ENCODE results near the gene GAREM1.

GAREM1 gene

DNA sequence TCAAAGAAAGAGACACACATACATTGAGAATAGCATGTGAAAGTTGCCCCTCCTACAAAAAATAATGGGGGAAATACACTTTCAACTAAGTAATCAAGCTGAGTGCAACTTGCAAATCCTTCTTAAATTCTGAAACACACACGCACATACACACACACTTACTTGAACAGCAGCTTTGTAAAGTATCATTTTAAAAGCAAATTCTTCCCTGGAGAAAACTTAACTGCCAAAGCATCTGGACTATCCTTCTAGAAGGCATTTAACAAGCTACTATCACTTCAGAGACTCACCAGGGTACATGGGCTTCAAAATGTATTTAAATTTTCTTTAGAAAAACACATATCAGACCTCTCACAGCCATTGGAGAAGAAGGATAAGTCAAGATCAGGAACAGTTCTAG lies 15.3 kb downstream of the GAREM1 start:
- DNase-seq, result no peak

DNA sequence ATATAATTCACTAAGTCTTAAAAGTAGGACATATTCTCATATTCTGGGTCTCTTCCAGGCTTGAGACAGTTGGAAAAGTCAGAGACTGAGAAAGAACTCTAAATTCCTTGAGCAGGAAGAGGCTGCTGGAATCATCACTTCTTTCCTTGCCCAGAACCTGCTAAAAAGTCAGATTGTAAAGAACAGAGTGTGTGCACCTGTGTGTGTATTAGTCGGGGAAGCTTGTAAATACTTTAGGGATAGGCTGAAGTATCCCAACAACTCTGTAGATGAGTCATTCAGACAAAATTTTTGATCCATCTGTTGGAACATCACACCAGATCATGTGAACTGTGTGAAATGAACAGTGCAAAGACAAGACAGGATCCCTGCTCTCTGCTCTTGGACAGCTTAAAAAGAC lies 16.1 kb downstream of the GAREM1 start:
- no peak for DNase-seq

DNA sequence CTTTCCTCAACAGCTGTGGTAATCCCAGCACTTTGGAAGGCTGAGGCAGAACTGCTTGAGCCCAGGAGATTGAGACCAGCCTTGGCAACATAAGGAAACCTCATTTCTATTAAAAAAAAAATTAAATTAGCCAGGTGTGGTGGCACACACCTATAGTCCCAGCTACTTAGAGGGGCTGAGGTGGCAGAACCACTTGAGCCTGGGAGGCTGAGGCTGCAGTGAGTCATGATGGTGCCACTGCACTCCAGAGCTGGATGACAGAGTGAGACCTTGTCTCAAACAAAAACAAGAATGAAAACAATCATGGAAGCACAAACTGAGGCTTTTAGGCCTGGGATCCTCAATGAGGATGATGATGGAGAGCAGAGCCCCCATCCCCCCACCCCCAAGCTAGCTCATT lies 19.8 kb downstream of the GAREM1 start:
- DNase-seq, result no peak

DNA sequence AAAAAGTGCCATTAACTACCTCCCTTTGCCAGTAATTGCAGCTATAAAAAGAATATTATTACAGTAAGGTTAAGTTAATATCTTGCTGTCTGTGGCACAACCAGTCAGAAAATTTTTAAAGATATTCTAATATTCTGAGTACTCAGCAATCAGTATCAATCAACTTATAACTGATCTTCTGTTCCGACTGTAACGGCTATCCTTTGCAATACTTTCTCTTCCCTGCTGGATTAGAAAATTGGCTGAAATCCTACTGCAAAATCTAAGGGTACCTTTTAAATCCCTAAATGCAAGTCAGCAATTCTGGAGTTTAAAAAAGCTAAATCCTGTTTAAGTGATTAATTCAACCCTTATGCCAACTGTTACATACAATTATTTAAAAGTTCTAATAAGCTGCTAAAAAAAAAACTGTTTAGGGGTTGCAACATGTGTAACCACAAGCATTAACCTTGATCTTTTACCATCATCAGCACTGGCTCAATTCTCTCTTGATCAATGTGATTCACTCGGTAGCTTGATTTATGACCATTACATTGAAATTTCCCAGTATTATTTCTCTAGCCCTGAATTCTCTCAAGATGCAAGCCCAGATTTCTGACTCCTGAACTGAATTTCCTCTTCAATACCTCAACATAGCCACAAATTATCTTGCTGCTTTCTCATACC lies 20.5 kb downstream of the GAREM1 start:
- no peak for DNase-seq

DNA sequence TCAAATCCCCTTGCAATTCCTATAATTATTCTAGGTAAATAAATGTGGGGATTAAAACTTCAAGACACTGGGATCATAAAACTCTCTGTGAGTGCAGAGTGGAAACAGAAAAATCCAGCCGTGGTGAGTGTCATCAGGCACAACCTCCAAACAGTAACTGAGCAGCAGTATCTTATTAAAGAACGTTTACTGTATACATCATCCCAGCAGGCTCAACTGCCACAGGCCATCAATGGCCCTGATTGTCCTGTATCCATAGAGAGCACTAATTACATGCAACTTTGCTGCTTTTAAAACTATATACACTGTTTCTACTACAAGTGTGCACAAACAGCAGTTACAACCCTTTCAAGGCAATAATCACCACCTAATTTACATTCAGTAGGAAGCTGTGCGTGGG lies 23.9 kb downstream of the GAREM1 start:
- DNase-seq, result no peak

DNA sequence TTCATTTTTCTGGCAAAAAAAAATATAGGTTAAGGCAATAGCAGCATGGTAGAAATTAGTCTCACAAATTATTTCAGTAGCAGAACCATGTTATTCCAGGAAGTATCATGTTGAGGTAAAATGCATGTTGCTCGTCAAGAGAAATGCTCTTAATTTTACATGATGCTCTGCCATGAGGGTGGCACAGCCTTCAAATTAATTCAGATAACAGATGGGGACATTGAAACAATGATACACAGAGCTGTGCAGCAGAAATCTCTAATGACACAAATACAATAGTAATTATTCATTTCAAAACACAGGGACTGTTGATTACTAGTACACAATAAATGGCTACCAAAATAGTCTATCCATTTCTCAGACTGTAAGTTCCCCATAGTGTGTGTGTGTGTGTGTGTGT lies 24.8 kb downstream of the GAREM1 start:
- no peak for DNase-seq

DNA sequence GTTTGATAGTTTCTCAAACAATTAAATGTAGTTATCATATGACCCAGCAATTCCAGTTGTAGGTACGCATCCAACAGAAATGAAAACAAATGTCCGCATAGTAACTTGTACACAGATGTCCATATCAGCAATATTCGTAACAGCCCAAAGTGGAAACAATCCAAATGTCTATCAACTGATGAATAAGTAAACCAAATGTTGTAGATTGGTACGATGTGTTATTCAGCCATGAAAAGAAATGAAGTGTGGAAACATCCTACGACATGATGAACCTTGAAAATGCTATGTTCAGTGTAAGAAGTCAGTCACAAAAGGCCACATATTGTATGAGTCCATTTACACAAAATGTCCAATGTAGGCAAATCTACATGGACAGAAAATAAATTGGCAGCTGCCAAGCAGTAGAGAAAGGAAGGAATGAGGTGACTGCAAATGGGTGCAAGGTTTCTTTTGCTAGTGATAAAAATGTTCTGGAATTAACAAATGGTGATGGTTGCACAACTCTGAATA lies 26.9 kb downstream of the GAREM1 start:
- no peak for DNase-seq

DNA sequence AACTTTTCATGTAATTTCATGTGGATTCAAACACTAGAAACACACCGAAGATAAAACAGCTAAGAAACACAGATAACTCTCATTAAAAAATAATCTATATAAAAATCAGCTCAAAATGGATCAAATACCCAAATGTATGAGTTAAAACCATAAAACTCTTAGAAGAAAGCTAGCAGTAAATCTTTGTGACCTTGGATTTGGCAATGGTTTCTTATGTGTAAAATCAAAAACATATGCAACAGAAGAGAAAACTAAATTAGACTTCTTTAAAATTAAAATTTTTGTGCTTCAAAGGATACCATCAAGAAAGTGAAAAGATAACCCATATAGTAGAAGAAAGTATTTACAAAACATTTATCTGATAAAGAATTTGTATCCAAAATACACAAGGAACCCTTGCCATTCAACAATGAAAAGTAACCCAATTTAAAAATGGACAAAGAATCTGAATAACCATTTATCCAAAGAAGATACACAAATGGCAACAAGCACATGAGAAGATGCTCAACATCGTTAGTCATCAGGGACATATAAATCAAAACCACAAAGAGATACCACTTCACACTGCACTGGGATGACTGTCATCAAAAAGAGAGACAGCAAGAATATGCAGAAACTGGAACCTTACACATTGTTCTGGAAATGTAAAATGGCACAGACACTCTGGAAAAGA lies 27.5 kb downstream of the GAREM1 start:
- no peak for DNase-seq

DNA sequence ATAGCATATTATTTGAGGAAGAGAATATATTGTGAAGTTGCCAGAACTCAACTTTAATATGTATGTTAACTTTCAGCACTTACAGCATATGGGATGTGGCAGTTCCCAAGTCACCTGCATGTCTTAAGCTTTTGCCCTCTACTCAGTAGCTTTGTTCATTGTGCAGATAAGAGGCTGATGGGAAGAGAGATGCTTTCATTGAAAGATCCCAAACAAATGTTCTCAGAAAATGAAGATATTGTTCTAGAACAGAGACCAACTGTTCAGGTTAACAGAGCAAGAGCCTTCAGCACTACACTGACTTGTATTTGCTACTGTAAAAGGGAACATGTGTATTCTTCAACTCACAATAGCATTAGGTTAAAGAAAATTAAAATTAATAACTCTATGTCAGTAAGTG lies 28.1 kb downstream of the GAREM1 start:
- DNase-seq, result no peak

DNA sequence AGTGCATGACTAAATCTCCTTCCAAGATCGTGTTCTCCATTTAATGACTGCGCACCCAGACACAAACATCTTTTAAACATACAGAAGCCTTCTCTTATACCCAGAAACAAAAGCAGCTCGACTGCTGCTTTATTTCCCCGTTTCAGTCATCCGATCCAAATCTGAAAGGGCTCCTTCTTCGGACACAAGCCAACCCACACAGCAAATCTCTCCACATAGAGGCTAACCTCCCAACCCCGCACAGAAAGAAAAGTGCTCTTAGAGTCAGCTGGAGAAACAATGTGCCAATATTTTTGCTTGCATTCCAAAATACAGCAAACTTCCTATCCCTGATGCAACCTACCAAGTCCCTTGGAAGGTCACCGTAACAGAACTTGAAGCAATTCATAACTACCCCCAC lies 29.1 kb downstream of the GAREM1 start:
- no peak for DNase-seq

DNA sequence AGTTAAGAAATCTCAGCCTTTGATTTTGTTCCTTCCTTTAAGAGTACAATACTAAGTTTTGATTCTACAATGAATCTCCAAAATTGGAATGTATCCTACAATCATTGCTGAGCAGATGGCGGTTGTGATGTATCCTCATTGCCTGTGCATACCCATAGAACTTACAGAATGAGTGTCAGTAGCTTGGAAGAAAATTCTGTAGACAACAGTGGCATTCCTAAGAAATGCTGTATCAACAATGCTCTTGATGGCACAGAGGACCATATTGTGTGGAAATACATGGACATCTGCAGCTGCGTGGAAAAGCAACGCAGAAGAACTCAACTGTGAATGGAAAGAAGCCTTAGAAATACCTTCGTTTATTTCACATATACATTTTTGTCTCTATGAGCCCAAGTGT lies 30.2 kb downstream of the GAREM1 start:
- no peak for DNase-seq

DNA sequence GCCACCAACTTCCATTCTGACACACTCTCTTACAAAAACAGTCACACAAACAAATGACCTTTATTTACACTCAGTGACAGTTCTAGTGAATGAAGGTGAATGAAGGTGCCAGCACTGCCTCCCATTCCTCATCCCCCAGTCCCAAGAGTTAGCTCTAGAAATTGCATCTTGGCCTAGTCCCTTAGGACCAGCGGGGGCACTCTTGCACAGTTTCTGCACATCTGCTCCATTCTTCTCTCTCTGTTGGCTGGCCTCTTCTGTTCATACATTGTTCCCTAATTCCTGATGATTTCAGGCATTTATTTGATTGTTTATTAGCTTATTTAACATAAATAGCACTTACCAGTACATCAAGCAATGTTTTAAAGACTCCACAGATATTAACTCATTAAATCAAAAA lies 30.9 kb downstream of the GAREM1 start:
- no peak for DNase-seq

DNA sequence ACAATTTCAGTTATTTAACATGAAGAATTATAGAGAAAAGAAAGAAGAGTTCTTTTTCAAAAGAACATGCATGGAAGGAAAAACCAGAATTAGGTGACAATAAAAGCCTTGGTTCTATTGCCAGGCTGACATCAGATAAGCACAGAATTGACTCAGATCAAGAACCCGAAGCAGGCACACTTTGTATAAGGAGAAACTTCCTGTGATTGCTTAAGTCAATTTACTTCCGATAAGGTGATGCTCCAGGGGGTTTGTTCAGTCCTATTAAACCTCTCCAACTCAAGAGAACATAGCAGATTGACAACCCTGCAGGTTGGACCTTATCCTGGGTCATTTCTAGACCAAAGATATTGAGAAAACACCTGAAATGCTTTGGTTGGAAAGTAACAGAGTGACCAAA lies 31.4 kb downstream of the GAREM1 start:
- no peak for DNase-seq

DNA sequence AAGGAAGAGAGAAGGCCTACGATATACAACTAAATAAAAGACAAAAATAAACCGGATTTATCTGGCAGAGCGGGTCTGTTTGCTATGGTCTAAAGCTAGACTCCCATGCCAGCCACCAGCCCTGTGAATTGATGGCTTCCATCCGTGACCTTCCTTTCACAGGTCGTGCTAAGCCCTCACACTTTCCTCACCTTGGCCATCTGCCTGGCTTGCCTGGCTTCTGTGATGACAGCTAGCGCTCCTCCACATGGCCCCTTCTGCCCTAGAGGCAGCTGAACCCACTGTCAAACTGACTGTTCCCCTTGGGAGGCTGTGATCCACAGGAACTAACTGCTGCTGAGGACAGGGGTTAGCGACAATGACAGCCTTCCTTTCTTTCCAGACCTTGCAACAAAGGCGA lies 32.5 kb downstream of the GAREM1 start:
- DNase-seq, result no peak

DNA sequence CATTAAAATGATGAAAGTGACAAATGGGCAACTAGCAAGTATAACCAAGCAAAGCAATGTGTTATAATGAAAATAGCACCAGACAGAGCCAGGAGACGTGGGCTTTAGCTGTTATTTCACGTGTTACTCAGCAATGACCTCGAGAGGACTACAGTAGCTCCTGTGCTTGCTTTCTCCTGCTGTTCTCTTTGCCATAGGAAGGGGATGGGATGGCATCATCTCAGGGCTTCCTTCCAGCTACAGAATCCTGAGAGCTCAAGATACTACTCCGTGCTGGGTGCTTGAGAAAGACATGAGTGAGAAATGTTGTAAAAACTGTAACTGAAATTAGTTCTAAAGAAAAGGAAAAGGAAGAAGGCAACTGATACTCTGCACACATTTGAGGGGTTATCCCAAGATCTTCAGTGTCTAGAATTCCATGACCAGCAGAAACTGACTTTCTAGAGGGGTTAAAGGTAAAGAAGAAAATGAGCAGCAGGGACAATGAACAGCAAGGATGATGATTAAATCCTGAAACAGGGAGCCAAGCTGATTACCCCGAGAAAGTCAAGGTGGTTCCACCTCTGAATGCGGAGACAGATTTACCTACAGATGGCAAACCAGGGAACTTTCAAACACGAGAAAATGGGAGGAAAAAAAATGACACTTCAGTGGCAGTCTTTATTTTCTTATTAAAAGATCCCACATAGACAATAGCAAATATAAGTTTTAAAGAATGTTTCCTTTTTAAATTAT lies 33.4 kb downstream of the GAREM1 start:
- DNase-seq, result no peak

DNA sequence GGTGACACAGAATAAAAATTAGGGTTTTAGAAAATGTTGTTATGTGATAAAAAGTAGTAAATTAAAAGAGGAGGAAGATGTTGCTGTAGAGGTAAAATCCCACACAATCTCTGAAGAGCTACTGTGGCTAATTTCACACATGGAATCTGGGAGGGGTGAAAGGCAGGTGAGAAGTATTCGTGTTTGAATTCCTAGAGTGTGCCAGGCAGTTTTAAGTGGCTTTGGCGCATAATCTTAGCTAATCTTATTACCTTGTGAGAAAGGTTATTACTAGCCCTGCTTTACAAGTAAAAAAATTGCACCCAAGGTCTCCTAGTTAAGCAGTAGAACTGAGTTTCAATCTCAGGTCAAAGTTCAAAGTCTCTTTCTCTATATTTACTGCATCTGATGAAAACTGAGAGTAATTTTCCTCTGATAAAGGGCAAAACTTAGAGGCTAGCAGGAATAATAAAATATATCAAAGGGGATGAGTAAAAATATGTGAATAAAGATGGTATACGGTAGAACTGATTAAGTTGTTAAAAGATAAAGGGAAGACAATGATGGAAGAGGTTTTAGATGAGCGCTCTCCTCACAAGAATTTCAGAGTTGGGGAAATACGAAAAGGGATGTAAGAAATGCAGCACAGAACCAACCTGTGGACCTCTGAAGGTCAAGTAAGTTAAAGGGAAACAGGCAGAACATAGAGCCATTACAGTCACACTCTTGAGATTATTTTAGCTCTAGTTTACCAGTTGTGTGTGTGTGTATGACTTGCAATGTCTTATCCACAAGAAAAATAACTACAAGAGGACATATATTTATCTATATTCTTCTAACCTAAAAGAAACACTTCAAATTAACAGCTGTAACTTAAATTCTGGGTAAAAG lies 34.8 kb downstream of the GAREM1 start:
- DNase-seq, result no peak

DNA sequence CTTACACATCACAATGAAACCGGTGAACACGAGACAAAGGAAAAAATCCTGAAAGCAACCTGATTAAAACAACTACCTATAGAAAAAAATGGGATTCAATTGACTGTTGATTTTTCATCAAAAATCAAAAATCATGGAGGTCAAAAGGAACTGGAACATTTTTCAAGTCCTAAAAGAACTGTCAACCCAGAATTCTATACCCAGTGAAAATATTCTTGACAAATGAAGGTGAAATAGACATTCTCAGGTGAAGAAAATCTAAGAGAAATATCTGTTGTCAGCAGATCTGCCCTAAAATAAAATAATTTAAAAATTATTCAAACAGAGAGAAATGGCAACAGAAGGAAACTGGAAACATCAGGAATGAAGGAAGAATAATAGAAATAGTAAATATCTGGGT lies 38.9 kb downstream of the GAREM1 start:
- no peak for DNase-seq

DNA sequence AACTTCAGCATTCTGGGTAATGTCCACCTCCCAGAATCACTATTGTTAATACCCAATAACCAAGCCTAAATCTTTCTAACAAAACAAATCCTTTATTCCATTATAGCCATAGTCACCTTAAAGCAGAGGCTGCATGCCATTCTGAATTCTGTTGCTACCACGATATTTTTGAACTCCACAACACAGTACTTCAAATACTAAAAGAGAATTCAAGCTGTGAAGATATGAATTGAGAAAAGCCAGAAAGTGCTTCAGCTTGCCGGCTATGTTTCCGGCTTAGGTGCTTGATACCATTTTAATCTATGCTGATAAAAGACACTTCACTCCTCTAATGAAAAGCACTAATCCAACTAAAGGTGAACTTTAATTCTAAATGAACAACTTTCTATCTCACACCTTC lies 41.3 kb downstream of the GAREM1 start:
- no peak for DNase-seq

DNA sequence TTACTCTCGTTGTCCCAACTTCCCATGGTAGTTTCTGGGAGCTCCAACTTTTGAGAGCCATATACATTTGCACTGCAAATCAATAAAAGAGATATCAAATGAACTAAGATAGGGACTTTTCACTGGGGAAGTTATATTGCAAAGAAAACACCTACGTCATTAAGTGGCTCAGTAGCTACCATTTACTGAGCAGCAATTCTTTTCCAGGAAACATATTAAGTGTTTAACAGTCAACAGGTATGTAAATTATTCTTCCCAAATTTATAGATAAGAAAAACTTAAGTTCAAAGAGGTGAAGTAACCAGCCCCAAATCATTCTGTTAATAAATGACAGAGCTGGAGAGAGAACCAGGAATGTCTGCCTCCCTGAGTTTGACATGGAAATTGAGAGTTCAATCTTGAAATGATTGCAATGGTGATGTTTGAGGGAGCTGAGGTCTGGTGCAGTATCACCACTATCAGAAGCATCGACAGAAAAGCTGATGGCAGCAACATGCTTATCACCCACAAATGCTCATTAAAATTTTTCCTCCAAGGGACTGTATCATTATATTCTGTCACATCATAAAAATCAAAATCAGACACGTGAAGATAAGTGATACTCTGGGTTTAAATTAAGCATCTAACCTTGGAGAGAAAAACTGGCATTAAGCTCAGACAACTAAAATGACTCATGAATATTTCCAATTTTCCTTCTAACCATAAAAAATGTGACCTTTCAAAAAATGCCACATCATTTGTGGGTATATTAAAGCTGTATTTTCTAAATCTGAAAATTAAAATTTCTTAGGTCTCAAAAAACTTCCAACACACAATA lies 43.4 kb downstream of the GAREM1 start:
- DNase-seq, result no peak

DNA sequence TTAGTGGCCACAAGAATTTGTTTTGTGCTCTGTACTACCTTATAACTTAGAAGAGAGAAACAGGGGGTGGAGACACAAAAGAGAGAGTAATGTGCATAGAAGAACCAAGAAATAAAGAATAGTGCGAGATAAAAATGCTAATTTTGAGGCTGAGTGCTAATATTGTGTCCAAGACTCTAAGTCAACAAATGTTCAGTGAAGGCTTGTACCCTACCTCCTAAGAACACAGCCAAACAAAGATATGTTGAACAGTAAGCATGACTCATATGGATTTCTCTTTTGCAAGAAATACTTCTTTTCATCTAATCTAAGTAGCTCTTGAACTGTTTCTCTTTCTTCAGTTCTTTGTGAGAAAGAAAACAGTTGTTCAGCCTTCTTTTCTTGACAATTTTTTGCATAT lies 45.2 kb downstream of the GAREM1 start:
- no peak for DNase-seq

DNA sequence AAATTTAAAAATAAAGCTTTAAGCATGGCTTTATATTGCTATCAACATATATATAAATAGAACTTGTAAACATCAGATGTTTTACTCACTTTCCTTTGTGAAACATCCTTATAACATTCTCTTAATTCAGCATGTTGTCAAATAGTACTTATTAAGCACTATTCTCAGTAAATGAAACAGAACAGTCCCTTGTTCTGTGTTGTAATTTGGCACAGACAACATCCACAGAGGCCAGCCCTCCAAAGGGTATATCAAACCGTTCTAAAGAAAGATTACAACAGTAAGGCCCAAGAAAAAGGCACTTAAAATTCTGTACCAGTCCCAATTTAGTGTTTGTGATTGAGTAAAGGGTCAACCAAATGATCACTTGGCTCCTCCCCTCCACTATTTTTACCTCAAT lies 46.0 kb downstream of the GAREM1 start:
- DNase-seq, result no peak
